Erythroblast (primary cell): ENCODE results near the gene PYROXD2.

Source experiments
- GATA1 ChIP-seq: IDR thresholded peaks from 2 replicates; pipeline ENCODE4 v1.6.1; 2011; ENCODE audit warnings: low read depth, mild to moderate bottlenecking, control low read depth, low read length, moderate library complexity
- POLR2A ChIP-seq: IDR thresholded peaks from 2 replicates; pipeline ENCODE4 v1.6.1; 2011; ENCODE audit warnings: mild to moderate bottlenecking, low read length

DNA sequence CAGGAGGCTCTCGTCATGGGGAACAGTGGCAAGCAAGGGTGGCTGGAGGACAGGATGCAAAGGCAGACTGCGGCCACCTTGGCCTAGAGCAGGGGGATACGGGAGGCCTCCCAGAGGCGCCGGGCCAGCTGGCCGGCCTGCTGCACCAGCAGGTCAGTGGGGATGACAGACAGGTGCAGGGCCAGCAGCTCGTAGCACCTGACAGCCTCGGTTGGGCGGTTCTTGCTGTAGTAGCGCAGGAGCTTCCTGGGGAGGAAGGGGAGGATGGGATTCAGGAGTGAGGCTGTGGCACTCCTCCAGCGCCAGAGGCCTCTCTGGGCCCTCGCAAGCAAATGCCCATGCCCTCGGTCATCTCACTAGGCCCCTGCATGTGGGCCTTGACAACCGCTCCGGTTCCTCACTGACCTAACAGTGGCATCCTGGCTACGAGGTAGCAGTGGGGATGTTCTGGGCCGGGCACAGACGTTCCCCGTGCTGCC is 2.5 kb upstream of the PYROXD2 start:
- no peak for TF ChIP-seq POLR2A
- TF ChIP-seq GATA1, result no peak
